ENCODE data around the gene ARPC5. TPM values are rescaled to one million over a fixed set of nuclear protein-coding genes. Genes with fewer than 3 reads are reported as not detected.

The ARPC5 gene
- total and polyA plus RNA-seq, 8 donors, result 130 to 208 (median 147) TPM

DNA sequence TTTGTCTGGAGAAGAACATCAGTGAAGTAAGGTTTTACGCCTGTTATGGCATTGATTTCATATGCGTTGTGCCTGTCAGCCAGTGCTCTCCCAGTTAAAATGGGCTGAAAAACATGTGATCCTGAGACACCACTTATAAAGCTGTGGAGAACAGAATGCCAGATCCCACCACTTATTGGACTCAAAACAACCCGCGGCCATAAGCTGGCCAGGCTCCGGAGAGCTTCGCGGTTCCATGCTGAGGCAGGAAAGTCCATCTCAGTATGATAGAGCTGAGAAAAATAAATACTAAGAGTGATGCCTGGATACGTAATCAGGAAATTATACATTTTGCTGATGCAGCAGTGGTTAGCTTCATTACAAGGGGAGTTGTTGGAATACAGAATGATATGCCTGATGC, 12.5 kb upstream of the ARPC5 start:
- Histone ChIP-seq H3K27ac (no peak overlapping the region), H3K36me3 (no peaks in the 10 kb centered on the region), H3K4me3 (no peak overlapping the region), H3K9me3 (no peaks in the 10 kb centered on the region), H3K27me3 (no peaks in the 10 kb centered on the region), H3K4me1 (peaks cover 0 to 13% of the 10 kb centered on the region in 2 donors)
- ATAC-seq (no peak), DNase-seq (no peak)
- TF ChIP-seq, protein P1, sequence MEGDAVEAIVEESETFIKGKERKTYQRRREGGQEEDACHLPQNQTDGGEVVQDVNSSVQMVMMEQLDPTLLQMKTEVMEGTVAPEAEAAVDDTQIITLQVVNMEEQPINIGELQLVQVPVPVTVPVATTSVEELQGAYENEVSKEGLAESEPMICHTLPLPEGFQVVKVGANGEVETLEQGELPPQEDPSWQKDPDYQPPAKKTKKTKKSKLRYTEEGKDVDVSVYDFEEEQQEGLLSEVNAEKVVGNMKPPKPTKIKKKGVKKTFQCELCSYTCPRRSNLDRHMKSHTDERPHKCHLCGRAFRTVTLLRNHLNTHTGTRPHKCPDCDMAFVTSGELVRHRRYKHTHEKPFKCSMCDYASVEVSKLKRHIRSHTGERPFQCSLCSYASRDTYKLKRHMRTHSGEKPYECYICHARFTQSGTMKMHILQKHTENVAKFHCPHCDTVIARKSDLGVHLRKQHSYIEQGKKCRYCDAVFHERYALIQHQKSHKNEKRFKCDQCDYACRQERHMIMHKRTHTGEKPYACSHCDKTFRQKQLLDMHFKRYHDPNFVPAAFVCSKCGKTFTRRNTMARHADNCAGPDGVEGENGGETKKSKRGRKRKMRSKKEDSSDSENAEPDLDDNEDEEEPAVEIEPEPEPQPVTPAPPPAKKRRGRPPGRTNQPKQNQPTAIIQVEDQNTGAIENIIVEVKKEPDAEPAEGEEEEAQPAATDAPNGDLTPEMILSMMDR (IDR thresholded peaks at IDR 0.05), result no peak
- intact Hi-C loops (cut with DNase I), result no loop called here

GRCh38 chr1:183646776-183647175, 11.2 kb upstream of the ARPC5 start:
- Histone ChIP-seq H3K36me3 (no peaks in the 10 kb centered on the region), H3K9me3 (no peaks in the 10 kb centered on the region), H3K4me3 (no peak overlapping the region), H3K27ac (no peak overlapping the region), H3K27me3 (no peaks in the 10 kb centered on the region), H3K4me1 (peaks cover 0 to 3% of the 10 kb centered on the region in 2 donors)
- intact Hi-C loops (cut with DNase I), result no loop called here
- ATAC-seq, result no peak
- TF ChIP-seq, protein P1 (IDR thresholded peaks at IDR 0.05), result no peak
- no peak for DNase-seq

- ATAC-seq, result no peak
- Histone ChIP-seq H3K4me3 (no peak overlapping the region), H3K27me3 (no peaks in the 10 kb centered on the region), H3K4me1 (peaks cover 0 to 3% of the 10 kb centered on the region in 2 donors), H3K36me3 (no peaks in the 10 kb centered on the region), H3K27ac (no peak overlapping the region), H3K9me3 (no peaks in the 10 kb centered on the region)
- DNase-seq, result no peak
- intact Hi-C loops (cut with DNase I), result no loop called here
- TF ChIP-seq, protein P1 (IDR thresholded peaks at IDR 0.05), result no peak
These were observed 9.9 kb upstream of the ARPC5 start for GRCh38 chr1:183645531-183645930.

DNA sequence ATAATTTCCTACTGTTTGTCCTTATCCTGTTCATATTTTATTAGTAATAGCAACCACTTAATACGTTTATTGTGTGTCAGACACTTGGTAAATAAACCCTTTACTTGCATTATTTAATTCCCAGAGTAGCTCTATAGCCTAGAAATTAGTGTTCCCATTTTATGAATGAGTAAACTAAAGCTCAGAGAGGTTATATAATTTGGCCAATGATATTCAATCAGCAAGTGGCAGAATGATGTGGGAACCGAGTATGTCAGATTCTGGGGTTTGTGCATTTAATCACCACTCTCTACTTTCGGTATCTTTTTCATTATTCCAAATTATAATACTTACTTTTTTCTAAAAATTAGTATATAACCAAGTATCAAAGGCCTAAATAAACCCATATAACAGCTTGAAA, 6.6 kb upstream of the ARPC5 start:
- Histone ChIP-seq H3K4me1 (peaks cover 0 to 4% of the 10 kb centered on the region in 2 donors), H3K4me3 (no peak overlapping the region), H3K9me3 (no peaks in the 10 kb centered on the region), H3K36me3 (no peaks in the 10 kb centered on the region), H3K27ac (no peak overlapping the region), H3K27me3 (no peaks in the 10 kb centered on the region)
- ATAC-seq, result no peak
- TF ChIP-seq, protein P1 (IDR thresholded peaks at IDR 0.05), result no peak
- intact Hi-C loops (cut with DNase I), result no loop called here
- DNase-seq, result no peak

DNA sequence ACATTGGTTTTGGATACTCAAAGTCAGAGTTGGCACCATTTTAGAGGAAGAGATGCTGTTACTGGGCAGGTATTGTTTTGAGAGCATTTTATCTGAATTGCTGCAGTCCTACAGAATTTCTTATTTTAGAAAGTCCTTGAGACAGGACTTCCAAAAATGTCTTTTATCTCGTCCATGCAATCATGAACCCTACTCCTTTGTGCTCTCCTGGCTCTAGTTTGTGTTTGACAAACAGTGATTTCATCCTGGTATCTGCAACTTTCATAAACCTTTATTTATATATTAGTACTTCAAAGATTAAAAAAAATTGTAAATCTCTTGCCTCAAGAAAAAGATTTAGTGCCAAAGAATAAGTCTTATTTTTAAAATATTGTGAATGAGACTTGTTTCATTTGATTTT, 4.6 kb upstream of the ARPC5 start:
- Histone ChIP-seq H3K4me1 (peaks cover 0 to 11% of the 10 kb centered on the region in 2 donors), H3K27ac (no peak overlapping the region), H3K27me3 (no peaks in the 10 kb centered on the region), H3K9me3 (no peaks in the 10 kb centered on the region), H3K36me3 (no peaks in the 10 kb centered on the region), H3K4me3 (no peak overlapping the region)
- TF ChIP-seq, protein P1 (IDR thresholded peaks at IDR 0.05), result no peak
- ATAC-seq, result no peak
- DNase-seq, result no peak
- intact Hi-C loops (cut with DNase I), result no loop called here

Data from left lung (tissue), 10 donors.